GM18508 (cell line): ENCODE data around the gene CMC1.

Experiments used
- ATAC-seq: cut with Tn5 transposase; IDR thresholded peaks from one replicate; pipeline ENCODE4 v1.9.1; 2021; ENCODE audit warnings: moderate number of reproducible peaks; ENCODE audit not compliant: insufficient read depth, unreplicated experiment

The CMC1 gene

DNA sequence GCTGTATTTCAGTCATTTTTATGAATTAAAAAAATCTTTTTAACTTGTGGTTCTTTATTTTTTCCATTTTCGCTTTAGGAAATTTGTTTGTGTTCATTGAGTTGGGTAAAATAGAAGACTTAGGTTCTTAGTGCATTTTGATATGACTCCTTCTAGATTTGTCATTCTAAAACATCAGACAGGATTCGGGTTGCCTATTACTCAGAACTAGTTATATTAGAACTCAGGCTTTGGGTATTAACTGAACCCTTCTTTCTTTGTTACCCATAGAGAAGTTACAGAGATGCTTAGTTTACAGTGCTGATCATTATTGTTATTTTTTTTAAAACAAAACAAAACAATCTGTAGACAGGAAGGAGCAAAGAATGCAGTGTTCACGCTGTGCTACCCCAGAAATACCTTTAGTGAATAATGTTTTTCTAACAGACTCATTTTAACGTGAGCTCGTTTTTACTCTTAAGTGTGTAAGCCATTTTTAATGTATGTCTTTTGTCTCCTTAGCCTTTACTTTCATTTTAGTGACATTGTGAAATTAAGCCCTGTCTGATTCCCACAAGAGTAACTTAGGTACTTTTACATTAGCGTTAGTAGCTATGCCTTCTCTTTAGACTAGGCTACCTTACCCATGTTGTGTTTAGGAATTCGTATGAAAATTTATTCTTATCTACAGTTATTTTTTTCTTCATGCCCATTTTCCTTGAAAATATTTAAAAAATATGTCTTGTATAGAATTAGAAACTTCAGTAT is 53.4 kb downstream of the CMC1 start:
- ATAC-seq, result no peak

DNA sequence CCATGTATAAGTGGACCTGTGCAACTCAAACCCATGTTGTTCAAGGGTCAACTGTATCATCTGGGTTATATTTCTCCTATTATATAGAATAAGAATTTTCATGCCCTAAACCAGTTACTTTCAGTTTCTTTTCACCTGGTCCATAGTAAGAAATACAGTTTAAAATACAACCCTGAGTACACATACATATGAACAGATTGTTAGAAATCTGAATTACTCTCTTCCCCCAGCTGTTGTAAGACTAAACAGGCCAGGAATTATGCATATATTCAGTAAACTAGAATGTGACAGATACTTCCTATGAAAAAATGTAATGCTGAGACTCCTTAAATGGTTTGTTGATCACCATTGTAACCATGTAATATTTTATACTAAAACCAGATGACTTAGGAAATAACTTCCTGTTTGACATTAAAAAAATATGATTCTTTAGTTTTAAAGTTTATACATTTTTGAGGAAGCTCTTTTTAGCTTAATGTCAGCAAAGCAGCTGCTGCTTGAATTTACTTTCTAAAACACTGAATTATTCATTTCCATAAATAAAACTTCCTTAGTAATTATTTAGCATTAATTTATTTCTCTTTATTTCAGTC is 54.6 kb downstream of the CMC1 start:
- no peak for ATAC-seq

DNA sequence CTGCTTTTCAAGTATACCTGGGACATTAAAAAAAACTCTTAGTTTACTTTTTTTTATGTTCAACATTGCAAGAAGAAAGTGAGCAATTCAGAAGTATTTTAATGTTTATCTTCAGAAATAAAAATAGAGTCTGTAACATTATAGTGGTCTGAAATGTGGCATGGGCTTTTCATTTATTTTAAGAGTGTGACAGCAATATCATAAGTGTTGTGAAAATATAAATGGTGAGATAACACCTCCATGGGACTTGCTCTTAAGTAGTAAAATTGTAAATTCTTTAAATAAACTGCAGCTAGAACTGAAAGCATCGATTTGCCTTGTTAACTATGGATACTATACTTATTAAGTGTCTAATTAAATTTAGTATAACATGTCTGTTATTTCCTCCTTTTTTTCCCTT is 58.3 kb downstream of the CMC1 start:
- no peak for ATAC-seq

GRCh38 chr3:28300345-28300962 is 59.0 kb downstream of the CMC1 start:
- no peak for ATAC-seq

DNA sequence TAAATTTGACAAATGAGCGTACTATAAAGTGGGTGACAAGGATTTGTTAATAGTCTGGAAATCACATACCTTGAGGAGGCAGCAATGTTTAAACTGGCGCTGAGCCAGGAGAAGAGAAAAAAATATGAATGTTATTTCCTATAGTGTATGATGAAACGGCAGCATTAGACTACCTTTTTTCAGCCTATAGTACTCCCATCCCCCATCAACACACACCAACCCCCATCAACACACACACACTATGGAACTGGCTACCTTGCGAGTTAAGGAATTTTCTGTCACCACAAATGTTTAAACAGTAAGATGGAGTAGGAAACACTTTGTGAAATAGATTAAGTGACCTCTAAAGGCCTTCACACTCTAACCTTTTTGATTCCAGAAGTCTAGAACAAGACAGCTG is 60.3 kb downstream of the CMC1 start:
- ATAC-seq, result no peak

- no peak for ATAC-seq
These were observed 66.8 kb downstream of the CMC1 start for GRCh38 chr3:28308196-28308595.

GRCh38 chr3:28315711-28316110 is 74.3 kb downstream of the CMC1 start:
- ATAC-seq, result no peak

DNA sequence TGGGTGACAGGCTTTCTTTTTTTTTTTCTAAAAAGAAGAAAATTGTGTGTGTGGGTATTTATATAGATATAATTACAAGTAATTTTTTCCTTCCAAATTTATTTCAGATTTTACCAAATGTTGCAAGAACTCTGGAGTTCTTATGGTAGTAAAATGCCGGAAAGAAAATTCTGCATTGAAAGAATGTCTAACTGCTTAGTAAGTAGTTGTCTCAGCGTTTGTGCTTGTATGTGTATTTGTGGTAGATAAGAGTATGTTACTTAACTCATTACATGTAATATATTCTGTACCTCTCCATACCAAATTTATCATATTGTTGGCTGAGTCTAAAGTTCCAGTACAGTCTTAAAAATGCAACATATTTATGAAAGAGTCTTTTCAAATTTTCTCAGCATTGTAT is 74.8 kb downstream of the CMC1 start:
- no peak for ATAC-seq

DNA sequence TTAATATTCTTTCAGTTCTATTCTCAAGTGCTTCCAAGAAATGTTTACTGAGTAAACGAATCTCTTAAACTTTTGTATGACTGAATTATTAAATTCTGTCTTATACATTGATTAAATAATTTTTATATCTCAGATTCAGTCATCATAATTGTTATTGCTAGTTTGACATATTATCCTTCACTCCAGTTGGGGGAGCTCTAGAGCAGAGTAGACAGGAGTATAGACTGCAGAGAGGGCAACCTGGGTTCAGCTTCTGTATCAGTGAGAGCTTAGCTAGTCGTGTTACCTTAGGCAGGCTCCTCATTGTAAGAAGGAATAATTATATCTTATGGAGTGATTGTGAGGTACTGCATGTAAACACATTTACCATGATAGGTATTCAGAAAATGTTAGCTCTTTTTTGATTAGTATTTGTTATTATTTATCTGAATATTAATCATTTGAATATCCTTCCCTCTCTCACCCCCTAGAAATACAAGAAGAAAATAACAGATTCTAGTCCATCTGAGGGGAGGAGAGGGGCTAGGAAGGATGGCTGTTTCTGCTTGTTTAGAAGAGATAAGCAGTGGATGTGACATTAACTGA is 76.1 kb downstream of the CMC1 start:
- ATAC-seq, result peak; percentile 75

DNA sequence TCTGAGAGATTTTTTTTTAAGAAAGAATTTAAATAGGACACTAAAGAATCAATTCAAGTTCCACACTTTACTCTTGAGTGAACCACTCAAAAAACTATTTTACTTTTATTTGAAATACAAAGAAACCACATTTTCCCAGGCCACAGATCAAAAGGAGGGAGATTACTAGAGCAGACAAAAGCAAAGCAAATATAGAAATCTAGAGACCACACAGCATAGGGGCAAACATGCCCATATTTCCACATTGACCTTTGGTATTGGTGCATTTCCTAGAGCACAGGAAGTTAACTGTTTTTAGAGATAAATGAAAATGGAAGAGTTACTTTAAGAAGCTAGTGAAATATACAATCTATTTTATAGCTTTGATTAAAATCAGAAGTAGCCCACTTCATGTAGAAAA is 79.6 kb downstream of the CMC1 start:
- no peak for ATAC-seq

DNA sequence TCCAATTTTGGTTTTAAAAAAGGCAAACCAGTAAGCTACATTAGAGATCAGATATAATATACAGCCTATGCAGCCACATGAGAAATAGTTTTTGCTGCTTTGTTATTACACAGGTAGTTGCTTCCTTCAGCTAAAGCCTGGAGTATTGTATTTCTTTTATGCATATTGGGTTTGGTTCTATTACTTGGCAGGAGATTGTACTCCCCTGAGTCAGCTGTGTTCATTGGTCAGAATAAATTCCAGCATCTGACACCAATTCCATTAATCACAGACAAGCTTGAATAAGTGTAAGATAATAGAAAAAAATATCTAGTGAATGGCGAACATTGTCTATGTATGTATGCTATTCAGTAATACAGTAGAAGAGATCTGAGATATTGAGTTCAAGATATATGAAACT is 81.0 kb downstream of the CMC1 start:
- ATAC-seq, result no peak

GRCh38 chr3:28326458-28326926 is 85.1 kb downstream of the CMC1 start:
- ATAC-seq, result peak; percentile 78

GRCh38 chr3:28328188-28329151 is 87.1 kb downstream of the CMC1 start:
- no peak for ATAC-seq

- ATAC-seq, result no peak
These were observed 93.1 kb downstream of the CMC1 start for GRCh38 chr3:28334552-28334951.

GRCh38 chr3:28335246-28335645 is 93.8 kb downstream of the CMC1 start:
- no peak for ATAC-seq

DNA sequence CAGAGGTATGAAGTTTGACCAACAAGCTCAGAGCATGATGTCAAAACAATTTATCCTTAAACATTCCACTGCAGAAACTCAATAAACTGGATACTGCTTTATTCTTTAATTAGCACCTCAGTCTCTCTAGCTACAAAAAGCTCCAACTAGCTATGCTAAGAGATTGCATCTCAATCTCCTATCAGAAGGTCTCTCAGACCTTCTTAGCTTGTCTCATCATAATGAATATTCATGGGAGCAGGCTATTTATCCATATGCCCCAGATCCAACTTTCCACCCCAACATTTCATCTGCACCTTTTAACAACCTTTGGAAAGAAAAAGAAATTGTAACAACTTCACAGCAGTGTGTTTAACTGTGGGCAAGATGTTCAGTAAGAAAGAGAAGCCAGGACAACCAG is 95.8 kb downstream of the CMC1 start:
- ATAC-seq, result no peak

GRCh38 chr3:28343144-28343543 is 101.7 kb downstream of the CMC1 start:
- ATAC-seq, result no peak

DNA sequence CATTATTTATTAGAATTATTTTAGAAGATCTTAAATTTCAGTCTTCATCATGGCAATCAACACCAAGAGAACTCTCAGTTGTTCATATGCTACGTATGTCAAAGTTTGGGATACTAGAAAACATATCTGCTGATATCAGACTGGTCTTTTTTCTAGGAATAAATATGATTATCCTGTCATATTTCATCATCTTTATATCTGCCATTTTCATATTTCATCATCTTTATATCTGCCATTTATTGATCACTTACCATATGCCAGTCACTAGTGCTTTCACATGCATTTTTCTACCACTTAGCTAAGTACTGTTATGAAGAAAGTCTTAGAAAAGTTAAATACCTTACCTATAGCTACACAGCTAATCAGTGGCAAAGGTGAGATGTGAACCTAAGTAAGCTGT is 104.3 kb downstream of the CMC1 start:
- ATAC-seq, result no peak

DNA sequence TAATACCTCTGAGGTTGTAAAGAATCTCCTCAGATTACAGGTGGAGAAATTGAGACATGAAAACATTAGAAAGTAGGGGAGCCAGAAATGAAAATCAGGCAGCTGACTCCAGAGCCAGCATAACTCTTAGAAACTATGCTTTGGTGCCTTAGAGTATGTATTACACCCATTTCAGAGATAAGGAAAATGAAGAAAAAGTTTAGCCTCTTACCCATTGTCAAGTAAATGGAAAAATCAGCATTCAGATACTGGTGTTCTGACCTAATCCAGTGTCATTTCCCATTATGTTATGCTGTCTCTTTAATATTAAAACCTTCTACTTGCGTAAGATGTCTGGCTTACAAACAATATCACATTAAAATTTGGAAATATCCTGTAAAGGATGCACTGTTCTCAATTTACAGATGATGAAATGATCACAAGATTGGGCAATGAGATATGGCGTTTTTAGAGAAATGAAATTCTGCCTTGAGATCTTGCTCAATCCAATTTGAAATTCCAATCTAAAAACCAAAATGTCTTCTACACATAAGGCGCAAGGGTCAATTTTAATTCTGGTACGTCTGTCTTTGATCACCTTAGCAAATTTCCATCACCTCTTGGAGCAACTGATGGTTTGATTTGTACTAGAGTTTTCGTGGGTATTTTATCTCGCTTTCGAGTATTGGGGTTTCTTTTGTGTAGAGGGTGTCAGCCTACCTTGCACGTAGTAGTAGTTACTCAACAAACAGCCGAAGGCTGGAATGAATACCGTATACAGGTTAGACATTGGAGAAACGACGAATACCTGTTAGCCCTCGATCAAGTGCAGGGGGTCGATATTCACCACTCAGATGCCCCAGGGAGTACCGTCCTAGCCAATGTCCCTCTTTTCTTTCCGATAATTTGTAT is 106.2 kb downstream of the CMC1 start:
- ATAC-seq, result no peak
